ENCODE data around the gene BAIAP3.

BAIAP3 gene

GRCh38 chr16:1383556-1383955 lies 50.1 kb downstream of the BAIAP3 start:
- DNase-seq: no peak
- no peak for TF ChIP-seq CTCF (IDR thresholded peaks at IDR 0.05; ENCODE audit: low read depth, low read length)
- Histone ChIP-seq H3K4me1 (no peaks in the 10 kb centered on the region), H3K36me3 (no peaks in the 10 kb centered on the region), H3K4me3 (ENCODE audit: low read depth, low read length) (no peak overlapping the region), H3K9me3 (no peaks in the 10 kb centered on the region), H3K27me3 (no peaks in the 10 kb centered on the region)

- no peaks in the 10 kb centered on the region for H3K27me3 ChIP-seq
- no peak for TF ChIP-seq CTCF (IDR thresholded peaks at IDR 0.05; ENCODE audit: low read depth, low read length)
- H3K9me3 ChIP-seq: no peaks in the 10 kb centered on the region
- no peak overlapping the region for H3K4me3 ChIP-seq (ENCODE audit: low read depth, low read length)
- no peaks in the 10 kb centered on the region for H3K4me1 ChIP-seq
- H3K36me3 ChIP-seq: no peaks in the 10 kb centered on the region
- DNase-seq: no peak
These were observed 51.8 kb downstream of the BAIAP3 start for GRCh38 chr16:1385232-1385631.

GRCh38 chr16:1387331-1387730 lies 53.9 kb downstream of the BAIAP3 start:
- no peaks in the 10 kb centered on the region for H3K27me3 ChIP-seq
- no peak for TF ChIP-seq CTCF (IDR thresholded peaks at IDR 0.05; ENCODE audit: low read depth, low read length)
- no peaks in the 10 kb centered on the region for H3K9me3 ChIP-seq
- no peaks in the 10 kb centered on the region for H3K4me1 ChIP-seq
- H3K4me3 ChIP-seq (ENCODE audit: low read depth, low read length): no peak overlapping the region
- H3K36me3 ChIP-seq: no peaks in the 10 kb centered on the region
- DNase-seq: no peak

- Histone ChIP-seq H3K36me3 (no peaks in the 10 kb centered on the region), H3K4me1 (no peaks in the 10 kb centered on the region)
These were observed 56.3 kb downstream of the BAIAP3 start for GRCh38 chr16:1389762-1390161.

GRCh38 chr16:1390239-1390779 lies 56.9 kb downstream of the BAIAP3 start:
- TF ChIP-seq CTCF (IDR thresholded peaks at IDR 0.05; ENCODE audit: low read depth, low read length): no peak
- Histone ChIP-seq H3K36me3 (no peaks in the 10 kb centered on the region), H3K9me3 (no peaks in the 10 kb centered on the region), H3K27me3 (no peaks in the 10 kb centered on the region), H3K4me1 (no peaks in the 10 kb centered on the region), H3K4me3 (ENCODE audit: low read depth, low read length) (no peak overlapping the region)
- DNase-seq: no peak

More at GRCh38 chr16:1389762-1390161, 56.3 kb downstream of the BAIAP3 start:
- no peaks in the 10 kb centered on the region for H3K27me3 ChIP-seq
- TF ChIP-seq CTCF (IDR thresholded peaks at IDR 0.05; ENCODE audit: low read depth, low read length): no peak
- DNase-seq: no peak
- no peaks in the 10 kb centered on the region for H3K9me3 ChIP-seq
- no peak overlapping the region for H3K4me3 ChIP-seq (ENCODE audit: low read depth, low read length)

- H3K36me3 ChIP-seq: no peaks in the 10 kb centered on the region
- H3K9me3 ChIP-seq: no peaks in the 10 kb centered on the region
- H3K27me3 ChIP-seq: no peaks in the 10 kb centered on the region
- no peak for DNase-seq
- no peaks in the 10 kb centered on the region for H3K4me1 ChIP-seq
- TF ChIP-seq CTCF (IDR thresholded peaks at IDR 0.05; ENCODE audit: low read depth, low read length): peak; percentile 8; the same call in 1 of the 2 replicates
- no peak overlapping the region for H3K4me3 ChIP-seq (ENCODE audit: low read depth, low read length)
These were observed 59.4 kb downstream of the BAIAP3 start for GRCh38 chr16:1392826-1393225.

All from BE2C (cell line).